Endodermal cell (in vitro differentiated cells): Measurements from ENCODE around the gene ADAMTS12. TPM values are rescaled to one million over a fixed set of nuclear protein-coding genes. Genes with fewer than 3 reads are reported as not detected.

Source experiments
- DNase-seq: peaks from one replicate; pipeline ENCODE4 v3.0.0-alpha.2; 2017
- H3K27ac ChIP-seq: 2 replicates; pipeline ENCODE4 v1.5.1; 2013; ENCODE audit warnings: mild to moderate bottlenecking, low read depth, low read length, moderate library complexity
- H3K27me3 ChIP-seq: 2 replicates; pipeline ENCODE4 v1.6.1; 2013; ENCODE audit warnings: mild to moderate bottlenecking, low read length, moderate library complexity; ENCODE audit not compliant: insufficient read depth, control insufficient read depth, poor library complexity, severe bottlenecking
- H3K36me3 ChIP-seq: 2 replicates; pipeline ENCODE4 v1.7.0; 2013; ENCODE audit warnings: mild to moderate bottlenecking, low read length, moderate library complexity; ENCODE audit not compliant: control insufficient read depth, insufficient read depth
- H3K4me1 ChIP-seq: one replicate; pipeline ENCODE4 v1.7.0; 2013; ENCODE audit warnings: low read length; ENCODE audit not compliant: control insufficient read depth, insufficient read depth
- H3K4me3 ChIP-seq: 2 replicates; pipeline ENCODE4 v1.5.1; 2013; ENCODE audit warnings: mild to moderate bottlenecking, low read length, moderate library complexity
- H3K9ac ChIP-seq: 2 replicates; pipeline ENCODE4 v1.6.1; 2013; ENCODE audit warnings: mild to moderate bottlenecking, low read length, moderate library complexity; ENCODE audit not compliant: poor library complexity, severe bottlenecking; ENCODE audit errors: extremely low read depth
- H3K9me3 ChIP-seq: 2 replicates; pipeline ENCODE4 v1.6.1; 2013; ENCODE audit warnings: mild to moderate bottlenecking, low read length, moderate library complexity; ENCODE audit not compliant: control insufficient read depth
- H3K27ac Mint-ChIP-seq: 2 replicates; pipeline ENCODE4 v1.8.0; 2020; ENCODE audit warnings: mixed read lengths
- H3K27me3 Mint-ChIP-seq: 2 replicates; pipeline ENCODE4 v1.8.0; 2021; ENCODE audit warnings: mild to moderate bottlenecking, mixed read lengths; ENCODE audit not compliant: insufficient read depth
- H3K36me3 Mint-ChIP-seq: 2 replicates; pipeline ENCODE4 v1.8.0; 2020; ENCODE audit warnings: low read depth, mixed read lengths
- H3K4me1 Mint-ChIP-seq: 2 replicates; pipeline ENCODE4 v1.8.0; 2020; ENCODE audit warnings: mixed read lengths
- H3K4me3 Mint-ChIP-seq: 2 replicates; pipeline ENCODE4 v1.8.0; 2020; ENCODE audit warnings: mild to moderate bottlenecking, moderate library complexity, mixed read lengths
- H3K9me3 Mint-ChIP-seq: 2 replicates; pipeline ENCODE4 v1.8.0; 2020; ENCODE audit warnings: mild to moderate bottlenecking, mixed read lengths
- CTCF ChIP-seq: fragments of 200-600 bp; sonication (generic); conservative IDR thresholded peaks from 2 replicates; pipeline ENCODE4 v1.5.0; 2021; ENCODE audit warnings: antibody characterized with exemption, mild to moderate bottlenecking
- whole genome bisulfite sequencing, 2 experiments: methylation state at CpG; one replicate each; pipeline versions ENCODE4 v1.1.5 to v1.1.7; 2013; ENCODE audit warnings: missing lambda C conversion rate in 2 of 2, mixed read lengths in 1 of 2; ENCODE audit not compliant: insufficient coverage in 1 of 2, insufficient read length in 1 of 2; 5-methylcytosine and 5-hydroxymethylcytosine counted together
- total RNA-seq, 2 donors: library from RNA; stranded (reverse); fragmentation: NEBNext Ultra II Directional in 1 of 2; extraction: Animal tissue kit (Norgen Biotek cat#: 25700) in 1 of 2; gene quantifications; 2 replicates in 1 of 2; 3 replicates in 1 of 2; pipeline ENCODE4 v1.2.1, GENCODE V29; 2021

Gene ADAMTS12
- total RNA-seq, 2 donors from 2014 or later = 80.2 to 123 TPM

- Mint-ChIP-seq H3K36me3 (peaks cover 15% of the 10 kb centered on the region), H3K27me3 (no peaks in the 10 kb centered on the region), H3K4me1 (peaks cover 6% of the 10 kb centered on the region), H3K4me3 (no peak overlapping the region), H3K9me3 (no peaks in the 10 kb centered on the region), H3K27ac (peak overlapping the region; percentile 21)
- 100% methylated on average over 1 of the region's 2 CpGs; no CpG with 5 or more reads in 1 of the 2 experiments for WGBS, 2 experiments
- Histone ChIP-seq H3K27me3 (no peaks in the 10 kb centered on the region), H3K4me1 (no peaks in the 10 kb centered on the region), H3K36me3 (no peaks in the 10 kb centered on the region), H3K27ac (no peak overlapping the region), H3K4me3 (no peak overlapping the region), H3K9ac (no peak overlapping the region), H3K9me3 (no peaks in the 10 kb centered on the region)
- no peak for DNase-seq
- no peak for TF ChIP-seq CTCF
Observed at GRCh38 chr5:33737697-33738096, 154.1 kb downstream of the ADAMTS12 start.

GRCh38 chr5:33737284-33737683 lies 154.5 kb downstream of the ADAMTS12 start:
- Histone ChIP-seq H3K9me3 (no peaks in the 10 kb centered on the region), H3K4me1 (no peaks in the 10 kb centered on the region), H3K9ac (no peak overlapping the region), H3K27me3 (no peaks in the 10 kb centered on the region), H3K36me3 (no peaks in the 10 kb centered on the region), H3K27ac (no peak overlapping the region), H3K4me3 (no peak overlapping the region)
- Mint-ChIP-seq H3K27ac (no peak overlapping the region), H3K27me3 (no peaks in the 10 kb centered on the region), H3K4me3 (no peak overlapping the region), H3K9me3 (no peaks in the 10 kb centered on the region), H3K36me3 (peaks cover 14% of the 10 kb centered on the region), H3K4me1 (peaks cover 6% of the 10 kb centered on the region)
- no peak for DNase-seq
- WGBS, 2 experiments = 100% methylated on average over 1 of the region's 1 CpG
- no peak for TF ChIP-seq CTCF

- Histone ChIP-seq H3K9me3 (no peaks in the 10 kb centered on the region), H3K4me1 (no peaks in the 10 kb centered on the region), H3K27ac (no peak overlapping the region), H3K27me3 (no peaks in the 10 kb centered on the region), H3K4me3 (no peak overlapping the region), H3K36me3 (no peaks in the 10 kb centered on the region), H3K9ac (no peak overlapping the region)
- no peak for DNase-seq
- no peak overlapping the region for H3K4me3 Mint-ChIP-seq
- 94 to 98% methylated on average over 3 of the region's 3 CpGs for WGBS, 2 experiments
- no peak for TF ChIP-seq CTCF
- H3K36me3 Mint-ChIP-seq = peaks cover 12% of the 10 kb centered on the region
- no peaks in the 10 kb centered on the region for H3K9me3 Mint-ChIP-seq
- H3K4me1 Mint-ChIP-seq = peaks cover 6% of the 10 kb centered on the region
- H3K27ac Mint-ChIP-seq = no peak overlapping the region
- H3K27me3 Mint-ChIP-seq = no peaks in the 10 kb centered on the region
Observed at GRCh38 chr5:33736510-33736909, 155.3 kb downstream of the ADAMTS12 start.
